Pericardium fibroblast (primary cell): ENCODE measurements around the gene PPM1N. TPM values are rescaled to one million over a fixed set of nuclear protein-coding genes. Genes with fewer than 3 reads are reported as not detected.

ENCODE experiments used
- total RNA-seq: library from RNA; depleted of rRNA; stranded (reverse); fragments of >200 nt; gene quantifications from 2 replicates; pipeline ENCODE4 v1.2.3, GENCODE V29; 2015

PPM1N gene
- total RNA-seq, result 1.3 and 2.6 TPM in 2 replicates

GRCh38 chr19:45498411-45499195 lies at the start of gene PPM1N:
PPM1N (plus strand) TSS chr19:45498443; CDS start chr19:45498473, 30 bp downstream.

GRCh38 chr19:45467456-45468158 lies 30.6 kb upstream of the PPM1N start, which contains the start of gene FOSB:
FOSB (plus strand) TSS chr19:45467996; CDS start chr19:45468587, 591 bp downstream.

GRCh38 chr19:45506989-45507871 lies 9.0 kb downstream of the PPM1N start, which contains the start of gene VASP:
VASP (plus strand) TSS chr19:45507479; CDS start chr19:45507772, 293 bp downstream.

Other genes starting within 250 kb of the PPM1N start
- 23.2 and 36.3 TPM in 2 replicates for gene MARK4, start 247.2 kb upstream of the PPM1N start, total RNA-seq
- 0.35 and 4.2 TPM in 2 replicates for gene CKM, start 175.6 kb upstream of the PPM1N start, total RNA-seq
- not detected in 2 replicates for gene KLC3, start 157.7 kb upstream of the PPM1N start, total RNA-seq
- 15.0 and 24.5 TPM in 2 replicates for gene ERCC2, start 127.9 kb upstream of the PPM1N start, total RNA-seq
- 4.8 and 7.8 TPM in 2 replicates for gene PPP1R13L, start 93.4 kb upstream of the PPM1N start, total RNA-seq
- gene POLR1G, start 91.8 kb upstream of the PPM1N start, total RNA-seq, result 2.9 and 9.3 TPM in 2 replicates
- 73.5 and 82.0 TPM in 2 replicates for gene ERCC1, start 74.5 kb upstream of the PPM1N start, total RNA-seq
- gene FOSB, start 30.4 kb upstream of the PPM1N start, total RNA-seq, result 14.2 and 53.7 TPM in 2 replicates
- 18.8 and 21.1 TPM in 2 replicates for gene RTN2, start 1.4 kb upstream of the PPM1N start, total RNA-seq
- 55.0 and 120 TPM in 2 replicates for gene VASP, start 9.0 kb downstream of the PPM1N start, total RNA-seq
- gene OPA3, start 86.4 kb downstream of the PPM1N start, total RNA-seq, result 8.2 and 9.2 TPM in 2 replicates
- gene GPR4, start 103.8 kb downstream of the PPM1N start, total RNA-seq, result 1.5 and 2.0 TPM in 2 replicates
- gene EML2, start 141.0 kb downstream of the PPM1N start, total RNA-seq, result 12.4 and 18.6 TPM in 2 replicates
- 0.12 TPM in 1 of 2 replicates, not detected in the other for gene GIPR, start 169.8 kb downstream of the PPM1N start, total RNA-seq
- gene SNRPD2, start 193.5 kb downstream of the PPM1N start, total RNA-seq, result 281 and 314 TPM in 2 replicates
- gene QPCTL, start 194.2 kb downstream of the PPM1N start, total RNA-seq, result 10.0 and 18.6 TPM in 2 replicates
- gene FBXO46, start 232.5 kb downstream of the PPM1N start, total RNA-seq, result 8.4 and 9.7 TPM in 2 replicates
- gene MEIOSIN, start 235.0 kb downstream of the PPM1N start, total RNA-seq, result not detected in 2 replicates